HepG2 (cell line): ENCODE results near the gene NLRC5. TPM values are rescaled to one million over a fixed set of nuclear protein-coding genes. Genes with fewer than 3 reads are reported as not detected.

ENCODE experiments used
- ATAC-seq: fragments of 200-7000 bp; cut with Tn5 transposase; 3 replicates; pipeline ENCODE4 v1.9.1; 2020; ENCODE audit warnings: mild to moderate bottlenecking, moderate library complexity
- BruUV-seq: library from RNA; stranded (reverse); fragments of 400-500 nt; replicated peaks from 2 replicates; lab custom pipeline; 2021; lab: Mats Ljungman, UMichigan
- CTCF ChIA-PET: fragments of 300-600 bp; formaldehyde crosslinking; extraction: SDS; loops from one replicate; lab custom pipeline; 2021; ENCODE audit warnings: low total read pairs, inconsistent platforms, low intra/inter-chr PET ratio; lab: Yijun Ruan, JAX
- POLR2A ChIA-PET: fragments of 350-600 bp; sonication (Branson Sonifier 250); formaldehyde crosslinking; loops from one replicate; lab custom pipeline; 2020; ENCODE audit warnings: antibody characterized with exemption, inconsistent platforms; lab: Yijun Ruan, JAX
- DNase-seq: peaks from one replicate; pipeline ENCODE4 v3.0.0-alpha.2; 2015; ENCODE audit warnings: low spot score
- FAIRE-seq: peaks from 3 replicates; lab custom pipeline; 2011; peaks lifted over from hg19 to GRCh38; lab: Jason Lieb, UNC
- H2AFZ ChIP-seq: one replicate; pipeline ENCODE4 v1.6.1; 2011; ENCODE audit warnings: low read length, inconsistent platforms
- H3K27ac ChIP-seq: fragments of 300-600 bp; 3 replicates; pipeline ENCODE4 v1.8.0; 2011; ENCODE audit warnings: mixed run types, mild to moderate bottlenecking, mixed read lengths, low read length, inconsistent platforms; ENCODE audit not compliant: insufficient read depth; ENCODE audit errors: extremely low read length
- H3K27me3 ChIP-seq, 2 experiments: fragments of 200-600 bp in 1 of 2; 2 replicates in 1 of 2; 3 replicates in 1 of 2; pipeline versions ENCODE4 v1.6.0 to v1.8.0; 2011; ENCODE audit warnings: low read length in 2 of 2, mild to moderate bottlenecking in 2 of 2, moderate library complexity in 2 of 2, inconsistent platforms in 1 of 2; ENCODE audit not compliant: insufficient read depth in 2 of 2, control insufficient read depth in 1 of 2
- H3K36me3 ChIP-seq, 2 experiments: fragments of 200-600 bp in 1 of 2; replicated peaks in 1 of 2; 2 replicates in 1 of 2; 3 replicates in 1 of 2; pipeline versions ENCODE4 v1.5.1 to v1.8.0; 2011; ENCODE audit warnings: low read length in 2 of 2, inconsistent platforms in 1 of 2; ENCODE audit not compliant: insufficient read depth in 2 of 2, control insufficient read depth in 1 of 2
- H3K4me1 ChIP-seq: 2 replicates; pipeline ENCODE4 v1.5.1; 2012; ENCODE audit warnings: low read length, inconsistent platforms; ENCODE audit not compliant: insufficient read depth
- H3K4me2 ChIP-seq: 2 replicates; pipeline ENCODE4 v1.6.0; 2011; ENCODE audit warnings: low read depth, low read length, inconsistent platforms
- H3K4me3 ChIP-seq, 3 experiments: fragments of 200-600 bp in 1 of 3; sonication (generic), shearing (Covaris generic) in 1 of 3; replicated peaks in 1 of 3; 2 replicates each; pipeline ENCODE4 v1.5.1; 2011 to 2016; ENCODE audit warnings: low read length in 3 of 3, inconsistent platforms in 2 of 3, low read depth in 2 of 3, mild to moderate bottlenecking in 2 of 3, control low read depth in 1 of 3, mixed read lengths in 1 of 3; ENCODE audit not compliant: insufficient read depth in 1 of 3
- H3K79me2 ChIP-seq: one replicate; pipeline ENCODE4 v1.6.1; 2011; ENCODE audit warnings: low read length, inconsistent platforms; ENCODE audit not compliant: insufficient read depth
- H3K9ac ChIP-seq: 2 replicates; pipeline ENCODE4 v1.6.0; 2011; ENCODE audit warnings: mild to moderate bottlenecking, low read depth, low read length, inconsistent platforms; ENCODE audit not compliant: insufficient read depth
- H3K9me3 ChIP-seq: 2 replicates; pipeline ENCODE4 v1.5.1; 2012; ENCODE audit warnings: mild to moderate bottlenecking, low read length
- H4K20me1 ChIP-seq: 2 replicates; pipeline ENCODE4 v1.6.0; 2011; ENCODE audit warnings: inconsistent platforms, mild to moderate bottlenecking, low read length, moderate library complexity; ENCODE audit not compliant: insufficient read depth
- ASH2L ChIP-seq: fragments of 300-600, 200-600 bp; sonication (generic); IDR thresholded peaks from 2 replicates; pipeline ENCODE4 v1.7.0; 2017; ENCODE audit warnings: low read depth, mild to moderate bottlenecking, moderate library complexity, mixed read lengths, low read length; ENCODE audit not compliant: insufficient read length
- RAD51 ChIP-seq: fragments of 450-650 bp; IDR thresholded peaks from 2 replicates; pipeline ENCODE4 v1.6.1; 2016; ENCODE audit warnings: borderline replicate concordance
- ZMYM3 ChIP-seq: sonication (generic); formaldehyde crosslinking; IDR thresholded peaks from 2 replicates; pipeline ENCODE4 v1.5.1; 2020; ENCODE audit warnings: mild to moderate bottlenecking, missing genetic modification reagents
- ZNF329 ChIP-seq: sonication (generic); formaldehyde crosslinking; IDR thresholded peaks from 2 replicates; pipeline ENCODE4 v1.9.0; 2021; ENCODE audit warnings: low read depth, mild to moderate bottlenecking, missing genetic modification reagents
- ZNF607 ChIP-seq: sonication (generic); formaldehyde crosslinking; IDR thresholded peaks from 2 replicates; pipeline ENCODE4 v1.5.1; 2020; ENCODE audit warnings: missing genetic modification reagents, mild to moderate bottlenecking, borderline replicate concordance
- WGBS: methylation state at CpG from one replicate; pipeline ENCODE4 v1.1.6; 2017; ENCODE audit warnings: low lambda C conversion rate; 5-methylcytosine and 5-hydroxymethylcytosine counted together
- in situ Hi-C: cut with HindIII; loops from 2 replicates; pipeline ENCODE4 v1.10.0; 2017; ENCODE audit warnings: low pct_unique_long_range_greater_than_20kb; ENCODE audit not compliant: extremely low pct_ligation_motif_present
- intact Hi-C: fragments of 100-400 bp; cut with micrococcal nuclease; formaldehyde crosslinking; loops from one replicate; pipeline ENCODE4 v1.10.0; 2022; ENCODE audit not compliant: unreplicated experiment
- polyA plus RNA-seq, 8 experiments: library from polyadenylated mRNA; depleted of rRNA in 3 of 8; stranded (reverse) in 7 of 8; unstranded in 1 of 8; fragments of >200 nt; fragmentation: Illumina TruSeq in 4 of 8; extraction: Trizol in 4 of 8; gene quantifications; 2 replicates each; pipeline versions ENCODE4 v1.2.1 to v1.2.3, GENCODE V29; 2011 to 2016; ENCODE audit warnings: low read depth in 4 of 8, missing spikeins in 1 of 8, mixed read lengths in 1 of 8; ENCODE audit not compliant: insufficient read depth in 1 of 8
- total RNA-seq, 5 experiments: library from RNA; depleted of rRNA; stranded (reverse); fragments of >200 nt; fragmentation: Illumina TruSeq; extraction: Trizol; gene quantifications; 2 replicates each; pipeline ENCODE4 v1.2.3, GENCODE V29; 2016; ENCODE audit warnings: low read depth in 1 of 5

Gene NLRC5
- total and polyA plus RNA-seq, 2 of the 13 experiments (the other 11 are each of a cell fraction or from before 2014, with no cell fraction given) = 6.3 to 12.7 TPM

GRCh38 chr16:57123216-57123973, 134.0 kb downstream of the NLRC5 start:
- ChIA-PET CTCF (no interaction called here), POLR2A (no interaction called here)
- intact Hi-C loops = no loop called here
- 73% methylated on average over 7 of the region's 7 CpGs for WGBS
- BruUV-seq = no TSS peak
- Histone ChIP-seq H3K4me2 (no peak overlapping the region), H4K20me1 (no peaks in the 10 kb centered on the region), H3K36me3 (no peaks in the 10 kb centered on the region), H3K9ac (no peak overlapping the region), H3K4me1 (no peaks in the 10 kb centered on the region), H3K9me3 (no peaks in the 10 kb centered on the region), H3K4me3 (no peak overlapping the region), H3K27me3 (no peaks in the 10 kb centered on the region), H2AFZ (no peak overlapping the region), H3K27ac (no peak overlapping the region), H3K79me2 (no peaks in the 10 kb centered on the region)
- no peak for DNase-seq
- FAIRE-seq = no peak
- TF ChIP-seq ZMYM3 (CRISPR knock-in tag) (peak; percentile 80), ZNF607 (CRISPR knock-in tag) (no peak), ZNF329 (CRISPR knock-in tag) (no peak)
- in situ Hi-C loops = no loop called here
- ATAC-seq = no peak

- no peaks in the 10 kb centered on the region for H4K20me1 ChIP-seq
- H3K36me3 ChIP-seq = no peaks in the 10 kb centered on the region
- H3K27ac ChIP-seq = no peak overlapping the region
- no peak for DNase-seq
- in situ Hi-C loops (no loop called here), intact Hi-C loops (no loop called here)
- no peak overlapping the region for H3K9ac ChIP-seq
- no peaks in the 10 kb centered on the region for H3K79me2 ChIP-seq
- H3K4me2 ChIP-seq = no peak overlapping the region
- no peak overlapping the region for H2AFZ ChIP-seq
- POLR2A ChIA-PET = no interaction called here
- CTCF ChIA-PET = no interaction called here
- H3K4me3 ChIP-seq = no peak overlapping the region
- 56% methylated on average over 11 of the region's 11 CpGs for WGBS
- H3K9me3 ChIP-seq = no peaks in the 10 kb centered on the region
- no peaks in the 10 kb centered on the region; a peak in 1 of 5 replicates for H3K27me3 ChIP-seq
- BruUV-seq = no TSS peak
- no peak for ATAC-seq
- peak; percentile 26; the same call in 1 of the 2 replicates for TF ChIP-seq RAD51
- no peak for TF ChIP-seq ASH2L
- H3K4me1 ChIP-seq = no peaks in the 10 kb centered on the region
- FAIRE-seq = no peak
Measured at GRCh38 chr16:57123974-57124674, 134.8 kb downstream of the NLRC5 start.
